Activated T-cell treated with anti-CD3 and anti-CD28 coated beads, Interleukin-2, amount 50 U/mL, for 72 hours (primary cell): ENCODE measurements around the gene CDA. TPM values are rescaled to one million over a fixed set of nuclear protein-coding genes. Genes with fewer than 3 reads are reported as not detected.
"Not testable (repeated sequence)": the region's sequence is repeated elsewhere in the genome, so short reads cannot be mapped to it uniquely, and the experiment has no call there.

Experiments used
- ATAC-seq, 2 donors: fragments of 150-1000 bp; cut with Tn5 transposase; replicated peaks in 1 of 2; 2 replicates each; pipeline ENCODE4 v1.10.0; 2021; ENCODE audit warnings: moderate library complexity in 2 of 2, mild to moderate bottlenecking in 1 of 2
- DNase-seq, 2 donors: peaks; one replicate each; pipeline ENCODE4 v3.0.0; 2021 to 2022; ENCODE audit warnings: mixed read lengths in 1 of 2
- H3K27ac Mint-ChIP-seq: one replicate; pipeline ENCODE4 v1.8.0; 2022; ENCODE audit warnings: mild to moderate bottlenecking, moderate library complexity, mixed read lengths
- H3K27me3 Mint-ChIP-seq: one replicate; pipeline ENCODE4 v1.8.0; 2022; ENCODE audit warnings: low read depth, mixed read lengths
- H3K36me3 Mint-ChIP-seq, 2 donors: one replicate each; pipeline ENCODE4 v1.8.0; 2022; ENCODE audit warnings: mixed read lengths in 2 of 2, mild to moderate bottlenecking in 1 of 2; ENCODE audit not compliant: insufficient read depth in 2 of 2
- H3K4me1 Mint-ChIP-seq: one replicate; pipeline ENCODE4 v1.8.0; 2022; ENCODE audit warnings: low read depth, mixed read lengths
- H3K4me3 Mint-ChIP-seq, 2 donors: one replicate each; pipeline ENCODE4 v1.8.0; 2022; ENCODE audit warnings: mild to moderate bottlenecking in 2 of 2, mixed read lengths in 2 of 2, moderate library complexity in 2 of 2
- H3K9me3 Mint-ChIP-seq, 2 donors: one replicate each; pipeline ENCODE4 v1.8.0; 2022; ENCODE audit warnings: mixed read lengths in 2 of 2
- total RNA-seq, 2 donors: library from RNA; stranded (reverse); gene quantifications; one replicate each; pipeline ENCODE4 v1.2.3, GENCODE V29; 2022

CDA gene
- total RNA-seq, 2 donors from 2014 or later = not detected

- H3K27ac Mint-ChIP-seq = no peak overlapping the region
- peaks cover 32% of the 10 kb centered on the region for H3K27me3 Mint-ChIP-seq
- H3K9me3 Mint-ChIP-seq = no peaks in the 10 kb centered on the region
- ATAC-seq = no peak
- H3K36me3 Mint-ChIP-seq = no peaks in the 10 kb centered on the region
- no peak overlapping the region for H3K4me3 Mint-ChIP-seq
- no peaks in the 10 kb centered on the region for H3K4me1 Mint-ChIP-seq
- DNase-seq = no peak
Measured at GRCh38 chr1:20594746-20595145, 5.8 kb downstream of the CDA start.

DNA sequence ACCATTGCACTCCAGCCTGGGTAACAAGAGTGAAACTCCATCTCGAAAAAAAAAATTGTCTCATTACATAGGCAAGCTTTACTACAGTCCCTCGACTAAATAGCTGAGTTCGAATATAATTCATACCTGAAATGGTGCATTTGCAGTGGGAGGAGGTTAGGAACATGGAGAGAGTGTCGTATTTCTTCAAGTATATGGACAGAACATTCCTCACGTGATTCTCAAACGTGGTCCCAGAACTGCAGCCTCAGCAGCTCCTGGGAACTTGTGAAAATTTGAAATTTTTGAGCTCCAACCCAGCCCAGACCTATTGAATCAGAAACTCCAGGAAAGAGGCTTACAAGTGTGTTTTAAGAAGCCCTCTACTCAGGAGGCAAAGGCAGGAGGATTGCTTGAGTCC lies 7.2 kb downstream of the CDA start:
- H3K27me3 Mint-ChIP-seq = peaks cover 20% of the 10 kb centered on the region
- no peak for DNase-seq
- no peaks in the 10 kb centered on the region for H3K36me3 Mint-ChIP-seq
- H3K4me3 Mint-ChIP-seq = no peak overlapping the region
- no peak overlapping the region for H3K27ac Mint-ChIP-seq
- H3K4me1 Mint-ChIP-seq = no peaks in the 10 kb centered on the region
- ATAC-seq = no peak
- H3K9me3 Mint-ChIP-seq = no peaks in the 10 kb centered on the region

DNA sequence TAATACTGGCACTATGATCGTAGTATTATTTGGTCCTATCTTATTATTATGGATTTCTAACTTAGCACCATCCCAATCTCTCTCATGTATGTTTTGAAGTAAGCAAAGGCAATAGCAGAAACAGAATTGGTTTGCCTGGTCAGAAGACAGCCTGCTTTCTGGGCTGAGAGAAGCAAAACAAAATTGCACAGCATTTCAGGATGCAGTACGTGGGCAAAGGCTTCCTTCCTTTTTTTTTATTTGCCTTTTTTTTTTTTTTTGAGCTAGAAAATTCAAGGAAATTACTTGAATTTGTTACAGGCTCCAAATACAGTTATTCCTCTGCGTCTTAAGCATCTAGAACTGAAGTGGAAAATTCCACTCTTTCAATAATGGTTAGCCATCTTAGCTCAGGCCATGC lies 8.8 kb downstream of the CDA start:
- Mint-ChIP-seq H3K27ac (no peak overlapping the region), H3K36me3 (no peaks in the 10 kb centered on the region), H3K4me3 (no peak overlapping the region), H3K9me3 (no peaks in the 10 kb centered on the region), H3K4me1 (no peaks in the 10 kb centered on the region), H3K27me3 (peaks cover 9% of the 10 kb centered on the region)
- no peak for DNase-seq
- no peak for ATAC-seq

DNA sequence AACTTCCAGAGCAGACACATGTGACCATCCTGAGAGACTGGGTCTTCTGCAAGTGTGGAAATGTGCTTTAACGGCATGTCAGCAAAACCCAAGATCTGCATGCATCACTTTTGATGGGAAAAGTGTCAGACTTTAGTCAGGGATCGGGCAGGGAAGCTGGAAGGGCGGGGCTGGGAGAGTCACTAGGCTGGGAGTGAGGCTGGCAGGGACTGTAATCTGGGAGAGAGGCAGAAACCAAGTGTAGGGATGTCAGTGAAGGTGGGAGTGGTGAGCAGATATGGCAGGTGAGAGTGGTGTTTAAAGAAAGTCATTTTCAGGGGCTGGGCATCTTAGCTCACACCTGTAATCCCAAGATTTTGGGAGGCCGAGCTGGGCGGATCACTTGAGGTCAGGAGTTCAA lies 11.3 kb downstream of the CDA start:
- ATAC-seq (no peak), DNase-seq (no peak)
- peaks cover 6% of the 10 kb centered on the region for H3K27me3 Mint-ChIP-seq
- no peaks in the 10 kb centered on the region for H3K36me3 Mint-ChIP-seq
- H3K27ac Mint-ChIP-seq = no peak overlapping the region
- H3K4me3 Mint-ChIP-seq = no peak overlapping the region
- H3K9me3 Mint-ChIP-seq = no peaks in the 10 kb centered on the region
- H3K4me1 Mint-ChIP-seq = no peaks in the 10 kb centered on the region

GRCh38 chr1:20601129-20601825 lies 12.4 kb downstream of the CDA start:
- H3K4me1 Mint-ChIP-seq = no peaks in the 10 kb centered on the region
- DNase-seq (no peak), ATAC-seq (no peak)
- no peaks in the 10 kb centered on the region for H3K36me3 Mint-ChIP-seq
- H3K4me3 Mint-ChIP-seq = no peak overlapping the region
- H3K27me3 Mint-ChIP-seq = peaks cover 6% of the 10 kb centered on the region
- no peaks in the 10 kb centered on the region for H3K9me3 Mint-ChIP-seq
- no peak overlapping the region for H3K27ac Mint-ChIP-seq

GRCh38 chr1:20602851-20603450 lies 14.1 kb downstream of the CDA start:
- Mint-ChIP-seq H3K27ac (no peak overlapping the region), H3K4me3 (no peak overlapping the region), H3K27me3 (peaks cover 6% of the 10 kb centered on the region), H3K36me3 (no peaks in the 10 kb centered on the region), H3K9me3 (no peaks in the 10 kb centered on the region), H3K4me1 (no peaks in the 10 kb centered on the region)
- ATAC-seq (no peak), DNase-seq (no peak)

GRCh38 chr1:20603504-20604464 lies 14.9 kb downstream of the CDA start:
- ATAC-seq = no peak
- no peaks in the 10 kb centered on the region for H3K36me3 Mint-ChIP-seq
- peaks cover 3% of the 10 kb centered on the region for H3K27me3 Mint-ChIP-seq

DNA sequence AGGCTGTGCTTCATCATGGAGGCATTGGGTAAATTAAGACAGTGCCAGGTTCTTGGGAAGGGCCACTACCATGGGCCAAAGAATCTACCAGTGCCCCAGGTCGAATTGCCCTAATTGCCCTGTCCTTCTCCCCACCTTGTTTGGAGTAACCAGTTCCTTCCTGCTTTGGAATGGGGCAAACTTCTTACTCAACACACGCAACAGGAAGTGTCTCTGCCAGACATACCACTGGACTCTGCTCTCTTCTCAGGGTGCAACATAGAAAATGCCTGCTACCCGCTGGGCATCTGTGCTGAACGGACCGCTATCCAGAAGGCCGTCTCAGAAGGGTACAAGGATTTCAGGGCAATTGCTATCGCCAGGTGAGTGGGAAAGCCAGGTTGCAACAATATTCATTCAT lies 15.8 kb downstream of the CDA start:
- no peak for DNase-seq
- no peak overlapping the region for H3K27ac Mint-ChIP-seq
- no peaks in the 10 kb centered on the region for H3K36me3 Mint-ChIP-seq
- ATAC-seq = no peak
- no peaks in the 10 kb centered on the region for H3K27me3 Mint-ChIP-seq
- H3K4me3 Mint-ChIP-seq = no peak overlapping the region
- no peaks in the 10 kb centered on the region for H3K4me1 Mint-ChIP-seq
- H3K9me3 Mint-ChIP-seq = no peaks in the 10 kb centered on the region

More at GRCh38 chr1:20603504-20604464, 14.9 kb downstream of the CDA start:
- Mint-ChIP-seq H3K27ac (no peak overlapping the region), H3K4me1 (no peaks in the 10 kb centered on the region), H3K4me3 (no peak overlapping the region), H3K9me3 (no peaks in the 10 kb centered on the region)
- DNase-seq = no peak

DNA sequence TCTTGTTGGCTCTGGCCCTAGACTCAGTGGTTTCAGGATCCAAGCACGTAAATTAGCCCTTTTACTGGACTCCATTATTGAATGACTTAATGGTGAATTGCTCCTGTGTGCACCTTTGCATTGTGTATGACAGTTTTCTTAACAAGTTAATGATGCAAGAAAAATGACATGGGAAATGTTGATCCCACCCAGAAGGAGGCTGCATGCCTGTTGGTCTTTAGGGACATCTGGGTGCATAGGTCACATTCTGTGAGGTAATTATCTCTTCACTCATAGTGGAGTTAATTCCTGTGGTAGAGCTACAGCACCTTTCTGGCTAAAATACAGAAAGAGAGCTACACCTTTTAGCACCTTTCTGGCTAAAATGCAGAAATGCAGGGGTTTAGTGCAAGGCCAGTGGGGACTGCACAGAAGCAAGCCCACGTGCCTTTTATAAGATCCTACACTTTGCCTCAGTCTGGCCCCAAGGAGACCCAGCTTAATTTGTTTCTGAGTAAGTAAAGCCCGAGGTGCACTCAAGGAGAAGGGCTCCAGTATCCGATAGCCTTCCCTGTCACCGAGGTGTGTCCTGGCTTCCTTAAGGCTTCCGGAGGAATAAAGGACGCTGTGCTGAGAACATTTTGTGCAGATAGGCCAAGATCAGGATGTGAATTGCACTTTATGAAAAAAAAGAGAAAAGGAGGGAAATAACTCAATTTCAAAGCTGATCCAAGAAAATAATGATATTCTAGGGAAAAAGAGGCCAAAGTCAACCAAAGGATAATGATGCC lies 18.1 kb downstream of the CDA start:
- not testable (repeated sequence) for DNase-seq, H3K9me3 Mint-ChIP-seq, ATAC-seq, H3K27me3 Mint-ChIP-seq, H3K36me3 Mint-ChIP-seq, H3K4me3 Mint-ChIP-seq, H3K27ac Mint-ChIP-seq, H3K4me1 Mint-ChIP-seq

DNA sequence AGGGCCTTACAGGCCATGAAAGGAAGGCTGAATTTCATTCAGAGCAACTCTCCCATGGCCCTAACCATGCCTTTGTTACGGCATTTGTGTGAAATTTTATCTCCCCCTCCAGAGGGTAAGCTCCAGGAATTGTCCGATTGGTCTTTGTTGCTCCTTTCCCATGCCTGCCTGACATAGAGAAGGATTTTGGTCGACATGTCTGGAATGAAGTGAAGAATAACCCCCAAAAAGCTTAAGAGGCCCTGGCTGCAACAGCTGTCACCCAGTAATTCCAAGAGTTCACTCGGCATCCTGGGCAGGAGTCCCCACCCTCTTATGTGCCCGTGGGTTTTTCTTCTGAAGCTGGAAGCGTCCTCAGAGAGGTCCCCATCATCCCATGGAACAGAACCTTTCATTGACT lies 20.6 kb downstream of the CDA start:
- Mint-ChIP-seq H3K9me3 (no peaks in the 10 kb centered on the region), H3K4me3 (no peak overlapping the region), H3K4me1 (no peaks in the 10 kb centered on the region), H3K27me3 (no peaks in the 10 kb centered on the region), H3K36me3 (no peaks in the 10 kb centered on the region), H3K27ac (no peak overlapping the region)
- no peak for DNase-seq
- no peak for ATAC-seq

DNA sequence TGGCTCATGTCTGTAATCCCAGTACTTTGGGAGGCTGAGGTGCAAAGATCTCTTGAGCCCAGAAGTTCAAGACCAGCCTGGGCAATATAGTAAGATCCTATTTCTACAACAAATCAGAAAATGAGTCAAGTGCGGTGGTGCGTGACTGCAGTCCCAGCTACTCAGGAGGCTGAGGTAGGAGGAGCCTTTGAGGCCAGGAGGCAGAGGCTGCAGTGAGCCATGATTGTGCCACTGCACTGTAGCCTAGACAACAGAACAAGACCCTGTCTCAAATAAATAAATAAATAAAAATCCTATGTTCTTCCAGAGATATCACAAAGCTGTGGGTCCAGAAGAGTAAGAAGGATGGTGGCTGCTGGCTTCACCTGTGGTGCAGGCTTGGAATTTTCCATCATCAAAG lies 22.1 kb downstream of the CDA start:
- H3K27me3 Mint-ChIP-seq = no peaks in the 10 kb centered on the region
- H3K4me1 Mint-ChIP-seq = no peaks in the 10 kb centered on the region
- no peak for ATAC-seq

DNA sequence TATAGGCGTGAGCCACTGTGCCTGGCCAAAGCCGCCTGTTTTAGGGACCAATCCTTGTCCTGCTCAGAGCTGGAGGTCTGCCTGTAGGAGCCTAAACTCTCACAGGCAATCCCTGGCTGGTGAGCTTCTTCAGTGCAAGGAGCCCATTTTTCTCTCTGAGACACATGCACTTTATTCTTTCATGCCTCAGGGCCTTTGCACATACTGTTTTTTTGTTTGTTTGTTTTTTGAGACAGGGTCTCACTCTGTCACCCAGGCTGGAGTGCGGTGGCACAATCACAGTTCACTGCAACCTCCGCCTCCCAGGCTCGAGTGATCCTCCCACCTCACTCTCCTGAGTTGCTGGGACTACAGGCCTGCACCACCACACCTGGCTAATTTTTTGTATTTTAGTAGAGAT lies 22.8 kb downstream of the CDA start:
- no peaks in the 10 kb centered on the region for H3K36me3 Mint-ChIP-seq
- no peak for ATAC-seq
- H3K4me3 Mint-ChIP-seq = no peak overlapping the region
- no peak for DNase-seq
- no peak overlapping the region for H3K27ac Mint-ChIP-seq
- no peaks in the 10 kb centered on the region for H3K27me3 Mint-ChIP-seq
- H3K4me1 Mint-ChIP-seq = no peaks in the 10 kb centered on the region
- H3K9me3 Mint-ChIP-seq = no peaks in the 10 kb centered on the region

More for the DNA sequence above, 22.1 kb downstream of the CDA start:
- H3K27ac Mint-ChIP-seq = no peak overlapping the region
- no peaks in the 10 kb centered on the region for H3K9me3 Mint-ChIP-seq
- H3K4me3 Mint-ChIP-seq = no peak overlapping the region
- no peak for DNase-seq
- no peaks in the 10 kb centered on the region for H3K36me3 Mint-ChIP-seq
